IMR-90 (cell line): Measurements from ENCODE around the gene ANKRD44. TPM values are rescaled to one million over a fixed set of nuclear protein-coding genes. Genes with fewer than 3 reads are reported as not detected.

Source experiments
- ATAC-seq: fragments of 200-7000 bp; cut with Tn5 transposase; 2 replicates; pipeline ENCODE4 v1.9.1; 2020; ENCODE audit warnings: low read depth, mild to moderate bottlenecking, moderate library complexity
- BruUV-seq: library from RNA; stranded (reverse); fragments of 400-500 nt; replicated peaks from 2 replicates; lab custom pipeline; 2021; lab: Mats Ljungman, UMichigan
- CTCF ChIA-PET: fragments of 300-600 bp; formaldehyde crosslinking; extraction: SDS; loops from one replicate; lab custom pipeline; 2021; ENCODE audit warnings: antibody characterized with exemption; lab: Yijun Ruan, JAX
- POLR2A ChIA-PET: fragments of 300-600 bp; sonication (Branson Sonifier 250); formaldehyde crosslinking; loops from one replicate; lab custom pipeline; 2022; ENCODE audit warnings: antibody characterized with exemption; ENCODE audit not compliant: unreplicated experiment; lab: Charles Lee
- DNase-seq: peaks from one replicate; pipeline ENCODE4 v3.0.0; 2013
- H2AFZ ChIP-seq: replicated peaks from 2 replicates; pipeline ENCODE3; 2013; ENCODE audit warnings: low read length, mild to moderate bottlenecking; ENCODE audit not compliant: poor library complexity
- H2AK5ac ChIP-seq: 2 replicates; pipeline ENCODE4 v1.6.1; 2013; ENCODE audit warnings: low read depth, low read length, inconsistent platforms
- H2AK9ac ChIP-seq: replicated peaks from 2 replicates; pipeline ENCODE3; 2013; ENCODE audit warnings: mild to moderate bottlenecking, low read depth, low read length, moderate library complexity; ENCODE audit not compliant: poor library complexity
- H2BK120ac ChIP-seq: 2 replicates; pipeline ENCODE4 v1.6.1; 2013; ENCODE audit warnings: low read depth, low read length, inconsistent platforms
- H2BK15ac ChIP-seq: 3 replicates; pipeline ENCODE4 v1.6.1; 2013; ENCODE audit warnings: low read depth, low read length, inconsistent platforms
- H2BK20ac ChIP-seq: 2 replicates; pipeline ENCODE4 v1.6.1; 2013; ENCODE audit warnings: low read depth, mild to moderate bottlenecking, inconsistent platforms, low read length, moderate library complexity
- H2BK5ac ChIP-seq: 2 replicates; pipeline ENCODE4 v1.6.1; 2013; ENCODE audit warnings: mild to moderate bottlenecking, low read depth, low read length, inconsistent platforms; ENCODE audit not compliant: poor library complexity, severe bottlenecking
- H3K14ac ChIP-seq: replicated peaks from 2 replicates; pipeline ENCODE4 v1.6.1; 2013; ENCODE audit warnings: low read depth, low read length, inconsistent platforms
- H3K18ac ChIP-seq: 2 replicates; pipeline ENCODE4 v1.6.1; 2013; ENCODE audit warnings: low read depth, low read length, control low read depth
- H3K23ac ChIP-seq: 2 replicates; pipeline ENCODE4 v1.6.1; 2013; ENCODE audit warnings: low read depth, low read length, inconsistent platforms
- H3K27ac ChIP-seq: 2 replicates; pipeline ENCODE4 v1.5.1; 2013; ENCODE audit warnings: mild to moderate bottlenecking, control low read depth, low read length; ENCODE audit not compliant: insufficient read depth
- H3K27me3 ChIP-seq: 2 replicates; pipeline ENCODE4 v1.6.1; 2013; ENCODE audit warnings: low read length; ENCODE audit not compliant: control insufficient read depth, insufficient read depth
- H3K36me3 ChIP-seq: 2 replicates; pipeline ENCODE4 v1.6.1; 2013; ENCODE audit warnings: low read length, mixed read lengths; ENCODE audit not compliant: control insufficient read depth, insufficient read depth
- H3K4ac ChIP-seq: 2 replicates; pipeline ENCODE4 v1.6.1; 2013; ENCODE audit warnings: low read depth, low read length, inconsistent platforms
- H3K4me1 ChIP-seq: 2 replicates; pipeline ENCODE4 v1.6.1; 2013; ENCODE audit warnings: low read length, mixed read lengths; ENCODE audit not compliant: control insufficient read depth, insufficient read depth
- H3K4me2 ChIP-seq: 2 replicates; pipeline ENCODE4 v1.6.1; 2013; ENCODE audit warnings: low read depth, mild to moderate bottlenecking, control low read depth, low read length, moderate library complexity
- H3K4me3 ChIP-seq: 2 replicates; pipeline ENCODE4 v1.5.1; 2013; ENCODE audit warnings: low read depth, mild to moderate bottlenecking, control low read depth, low read length, moderate library complexity; ENCODE audit not compliant: insufficient read depth
- H3K56ac ChIP-seq: 2 replicates; pipeline ENCODE4 v1.6.1; 2013; ENCODE audit warnings: low read length, inconsistent platforms; ENCODE audit not compliant: insufficient read depth; ENCODE audit errors: extremely low read depth
- H3K79me1 ChIP-seq, 2 experiments: 2 replicates each; pipeline ENCODE4 v1.6.1; 2013; ENCODE audit warnings: low read length in 2 of 2, inconsistent platforms in 1 of 2, low read depth in 1 of 2
- H3K9ac ChIP-seq: 2 replicates; pipeline ENCODE4 v1.6.1; 2013; ENCODE audit warnings: low read depth, low read length, control low read depth
- H3K9me1 ChIP-seq: 2 replicates; pipeline ENCODE4 v1.6.1; 2013; ENCODE audit warnings: low read length, inconsistent platforms; ENCODE audit not compliant: insufficient read depth
- H3K9me3 ChIP-seq: 2 replicates; pipeline ENCODE4 v1.6.1; 2013; ENCODE audit warnings: low read length; ENCODE audit not compliant: control insufficient read depth, insufficient read depth
- H4K20me1 ChIP-seq: 2 replicates; pipeline ENCODE4 v1.6.1; 2013; ENCODE audit warnings: low read length, inconsistent platforms; ENCODE audit not compliant: insufficient read depth
- H4K5ac ChIP-seq: 2 replicates; pipeline ENCODE4 v1.6.1; 2013; ENCODE audit warnings: mild to moderate bottlenecking, low read depth, low read length, control low read depth
- H4K8ac ChIP-seq, 2 experiments: 2 replicates each; pipeline ENCODE4 v1.6.1; 2013; ENCODE audit warnings: low read depth in 2 of 2, low read length in 2 of 2, control low read depth in 1 of 2, inconsistent platforms in 1 of 2
- H4K91ac ChIP-seq: 2 replicates; pipeline ENCODE4 v1.6.1; 2013; ENCODE audit warnings: low read depth, low read length, inconsistent platforms; ENCODE audit not compliant: insufficient read depth
- CEBPB ChIP-seq: IDR thresholded peaks from 2 replicates; pipeline ENCODE4 v1.6.1; 2012; ENCODE audit warnings: low read depth, low read length, improper control_type of control experiment
- CHD1 ChIP-seq: IDR thresholded peaks from 2 replicates; pipeline ENCODE4 v1.6.1; 2012; ENCODE audit warnings: low read depth, low read length, improper control_type of control experiment
- MAFK ChIP-seq: IDR thresholded peaks from 2 replicates; pipeline ENCODE4 v1.6.1; 2012; ENCODE audit warnings: low read depth, low read length, improper control_type of control experiment
- MAZ ChIP-seq: IDR thresholded peaks from 2 replicates; pipeline ENCODE4 v1.6.1; 2012; ENCODE audit warnings: low read depth, mild to moderate bottlenecking, low read length, improper control_type of control experiment, moderate library complexity, borderline replicate concordance
- MXI1 ChIP-seq: IDR thresholded peaks from 2 replicates; pipeline ENCODE4 v1.6.1; 2012; ENCODE audit warnings: low read depth, mild to moderate bottlenecking, low read length, moderate library complexity, borderline replicate concordance
- POLR2A ChIP-seq: IDR thresholded peaks from 2 replicates; pipeline ENCODE4 v1.6.1; 2012; ENCODE audit warnings: mild to moderate bottlenecking, low read depth, low read length
- RFX5 ChIP-seq: IDR thresholded peaks from 2 replicates; pipeline ENCODE4 v1.8.0; 2012; ENCODE audit warnings: low read depth, mild to moderate bottlenecking, low read length, moderate library complexity
- WGBS, 2 experiments: methylation state at CpG; one replicate each; pipeline versions ENCODE4 v1.1.5 to v1.1.7; 2013; ENCODE audit warnings: missing lambda C conversion rate in 2 of 2; ENCODE audit not compliant: insufficient read length in 1 of 2; ENCODE audit errors: extremely low coverage in 2 of 2; 5-methylcytosine and 5-hydroxymethylcytosine counted together
- dilution Hi-C: fragments of 300-500 bp; cut with HindIII; formaldehyde crosslinking; loops from one replicate; pipeline ENCODE4 v1.14.3; 2018; ENCODE audit warnings: low sequenced_read_pairs; ENCODE audit not compliant: unreplicated experiment
- in situ Hi-C: fragments of 300-500 bp; cut with MboI; formaldehyde crosslinking; loops from 3 replicates; pipeline ENCODE4 v1.14.3; 2019; ENCODE audit warnings: low sequenced_read_pairs, inconsistent platforms, mixed read lengths
- intact Hi-C: fragments of 100-400 bp; cut with micrococcal nuclease; formaldehyde crosslinking; loops from 2 replicates; pipeline ENCODE4 v1.10.0; 2022
- polyA plus RNA-seq, 3 experiments: library from polyadenylated mRNA; depleted of rRNA; stranded (reverse); fragments of >200 nt; gene quantifications; 2 replicates each; pipeline ENCODE4 v1.2.3, GENCODE V29; 2012; ENCODE audit warnings: low replicate concordance in 1 of 3
- total RNA-seq: library from RNA; depleted of rRNA; stranded (reverse); fragments of >200 nt; gene quantifications from 2 replicates; pipeline ENCODE4 v1.2.3, GENCODE V29; 2012

Gene ANKRD44
- total and polyA plus RNA-seq, 2 of the 4 experiments (the other 2 are of a cell fraction), result 5.2 to 15.6 TPM

DNA sequence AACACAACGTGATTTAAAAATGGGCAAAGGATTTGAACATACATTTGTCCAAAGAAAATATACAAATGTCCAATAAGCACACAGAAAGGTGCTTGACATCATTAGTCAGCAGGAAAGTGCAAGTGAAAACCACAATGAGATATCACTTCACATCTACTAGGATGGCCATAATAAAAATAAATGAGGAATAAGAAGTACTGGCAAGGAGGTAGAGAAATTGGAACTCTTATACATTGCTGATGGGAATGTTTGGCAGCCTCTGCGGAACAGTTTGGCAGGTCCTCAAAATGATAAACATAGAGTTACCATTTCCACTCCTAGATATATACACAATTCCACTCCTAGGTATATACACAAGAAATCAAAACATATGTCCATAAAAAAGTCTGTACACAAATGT is 333.1 kb downstream of the ANKRD44 start:
- Histone ChIP-seq H2AK5ac (no peak overlapping the region), H3K9me3 (no peaks in the 10 kb centered on the region), H3K4ac (no peak overlapping the region), H2AK9ac (no peak overlapping the region), H3K79me1 (no peaks in the 10 kb centered on the region), H3K18ac (no peak overlapping the region), H2BK15ac (no peak overlapping the region), H3K4me2 (no peak overlapping the region), H3K4me3 (no peak overlapping the region), H3K23ac (no peak overlapping the region), H3K4me1 (no peaks in the 10 kb centered on the region), H2BK120ac (no peak overlapping the region), H3K14ac (no peak overlapping the region), H4K91ac (no peak overlapping the region), H2BK20ac (no peak overlapping the region), H2AFZ (no peak overlapping the region), H3K27me3 (no peaks in the 10 kb centered on the region), H3K36me3 (no peaks in the 10 kb centered on the region), H2BK5ac (no peak overlapping the region), H4K5ac (no peak overlapping the region), H3K9ac (no peak overlapping the region), H3K56ac (no peak overlapping the region), H4K20me1 (no peaks in the 10 kb centered on the region), H3K27ac (no peak overlapping the region), H3K9me1 (no peaks in the 10 kb centered on the region), H4K8ac (no peak overlapping the region)
- dilution Hi-C loops (no loop called here), in situ Hi-C loops (no loop called here), intact Hi-C loops (no loop called here)
- ATAC-seq (no peak), DNase-seq (peak; percentile 23)
- ChIA-PET POLR2A (no interaction called here), CTCF (no interaction called here)
- no TSS peak for BruUV-seq
- no peak for TF ChIP-seq RFX5
- no peak for TF ChIP-seq POLR2A
- TF ChIP-seq CEBPB, result no peak
- no peak for TF ChIP-seq MXI1
- TF ChIP-seq MAFK, result no peak
- no peak for TF ChIP-seq MAZ
- no peak for TF ChIP-seq CHD1
- WGBS, 2 experiments, result no CpG with 5 or more reads among the region's 2 CpGs
